Aorta (tissue), 5 donors: ENCODE data around the gene MKKS. TPM values are rescaled to one million over a fixed set of nuclear protein-coding genes. Genes with fewer than 3 reads are reported as not detected.

Experiments
- ATAC-seq: fragments of 200-7000 bp; cut with Tn5 transposase; one replicate; pipeline ENCODE4 v1.9.1; 2022; ENCODE audit warnings: moderate library complexity; ENCODE audit not compliant: low FRiP score
- DNase-seq, 2 donors: peaks; one replicate each; pipeline ENCODE4 v3.0.0-alpha.2; 2020
- H3K27ac ChIP-seq, 2 donors: one replicate each; pipeline ENCODE4 v1.5.1; 2013; ENCODE audit warnings: low read length in 2 of 2, mild to moderate bottlenecking in 2 of 2, moderate library complexity in 2 of 2, control low read depth in 1 of 2, inconsistent platforms in 1 of 2, low read depth in 1 of 2
- H3K27me3 ChIP-seq, 2 donors: one replicate each; pipeline ENCODE4 v1.6.1; 2013; ENCODE audit warnings: control low read depth in 1 of 2, low read length in 1 of 2, mild to moderate bottlenecking in 1 of 2, moderate library complexity in 1 of 2; ENCODE audit not compliant: insufficient read depth in 2 of 2, control insufficient read depth in 1 of 2
- H3K36me3 ChIP-seq, 2 donors: one replicate each; pipeline ENCODE4 v1.6.1; 2013; ENCODE audit warnings: control low read depth in 1 of 2, low read length in 1 of 2, mild to moderate bottlenecking in 1 of 2; ENCODE audit not compliant: insufficient read depth in 2 of 2, control insufficient read depth in 1 of 2
- H3K4me1 ChIP-seq, 2 donors: one replicate each; pipeline ENCODE4 v1.6.1; 2013; ENCODE audit warnings: low read length in 2 of 2, control low read depth in 1 of 2, mild to moderate bottlenecking in 1 of 2, moderate library complexity in 1 of 2; ENCODE audit not compliant: insufficient read depth in 2 of 2, control insufficient read depth in 1 of 2
- H3K4me3 ChIP-seq, 2 donors: one replicate each; pipeline ENCODE4 v1.5.1; 2013; ENCODE audit warnings: low read length in 2 of 2, control low read depth in 1 of 2, mild to moderate bottlenecking in 1 of 2
- H3K9me3 ChIP-seq: one replicate; pipeline ENCODE4 v1.6.1; 2013; ENCODE audit warnings: mild to moderate bottlenecking, low read length; ENCODE audit not compliant: control insufficient read depth
- WGBS, 2 donors: extraction: QIAGEN DNeasy Blood & Tissue Kit; methylation state at CpG; one replicate each; pipeline ENCODE4 v1.1.7; 2013; 5-methylcytosine and 5-hydroxymethylcytosine counted together
- intact Hi-C, 2 donors: fragments of 100-400 bp; cut with DNase I; formaldehyde crosslinking; loops; one replicate each; pipeline versions ENCODE4 v1.14.2 to v1.15.0; 2022
- long read RNA-seq, 2 donors: library from polyadenylated mRNA; unstranded; transcript quantifications; one replicate each; pipeline ENCODE4 v2.0.0, GENCODE V29; 2020 to 2021
- polyA plus RNA-seq, 2 donors: library from polyadenylated mRNA; stranded (reverse); fragments of 200-250 nt; gene quantifications; one replicate each; pipeline ENCODE4 v1.2.3, GENCODE V29; 2013
- total RNA-seq, 2 donors: library from RNA; stranded (reverse); fragmentation: NEBNext Ultra II Directional; extraction: Animal tissue kit (Norgen Biotek cat#: 25700); gene quantifications; one replicate each; pipeline ENCODE4 v1.2.1, GENCODE V29; 2021
- donor health status: healthy with polysubstance abuse.
- donor health status: Bipolar disorder and iron deficiency.
- donor health status: DM: no; HTN: no; CAD: no.
- donor health status: DM: no; HTN: no; CAD: no.
- donor health status: DM: yes; HTN: yes; CAD: no.

MKKS gene
- total RNA-seq (10 to 100 TPM; 12.0 to 15.3 TPM), polyA plus RNA-seq (10 to 100 TPM; 18.5 to 19.4 TPM)
- long read RNA-seq, donor 1, full-length matches to known transcripts, result 83 of 107 reads
- long read RNA-seq, donor 1, partial matches to known transcripts, result 15 of 107 reads
- long read RNA-seq, donor 1, other reads (novel, unspliced or antisense), result 9 of 107 reads
- long read RNA-seq, donor 2, full-length matches to known transcripts, result 10 of 15 reads
- long read RNA-seq, donor 2, partial matches to known transcripts, result 5 of 15 reads
- long read RNA-seq, donor 2, other reads (novel, unspliced or antisense), result 0 of 15 reads

DNA sequence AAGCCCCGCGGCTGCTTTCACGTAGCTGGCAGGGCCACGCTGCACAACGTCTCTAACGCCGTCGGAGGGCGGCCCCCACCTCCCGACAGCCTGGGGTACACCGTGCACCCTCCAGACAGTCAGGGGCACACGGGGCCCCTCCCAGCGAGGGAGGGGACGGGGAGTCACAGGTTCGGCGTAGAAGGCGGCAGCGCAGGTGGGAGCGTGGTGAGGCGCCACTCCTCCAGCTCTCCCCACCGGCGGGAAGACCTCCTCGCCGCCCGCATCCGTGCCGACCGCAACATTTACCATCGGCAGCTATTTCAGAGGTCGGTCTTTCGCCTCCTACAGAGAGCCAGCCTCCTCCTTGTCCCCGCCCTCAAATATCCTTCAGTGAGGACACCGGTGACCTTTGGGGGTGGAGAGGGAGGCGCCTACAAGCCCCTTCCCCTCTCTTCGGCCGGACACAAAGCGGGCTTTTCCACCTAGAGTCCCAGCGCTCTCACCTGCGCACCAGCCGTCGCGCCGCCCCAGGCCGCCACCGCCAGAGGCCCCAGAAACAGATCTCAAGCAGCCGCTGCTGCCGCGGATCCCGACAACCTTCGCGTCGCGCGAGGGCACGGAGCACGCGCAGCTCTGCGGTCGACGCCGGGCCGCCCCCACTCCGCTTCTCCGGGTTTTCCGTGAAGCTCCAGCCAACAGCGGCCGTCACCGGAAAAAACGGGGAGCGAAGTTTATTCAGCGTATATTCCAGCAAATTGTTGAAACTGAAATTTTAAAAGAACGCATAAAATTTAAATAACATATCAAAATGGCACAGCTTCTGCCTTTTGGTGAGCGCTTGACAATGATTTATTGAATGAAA is at the start of gene MKKS:
Gene MKKS, minus strand, starts transcription at position 600 of the 844 bp plus-strand sequence. CDS start 20,708 bp downstream, outside the sequence.
- H3K4me1 ChIP-seq, result no peaks in the 10 kb centered on the region
- intact Hi-C loops, result loop anchor here (2.0 to 10.0 kb wide), 3 partner anchors 215 to 1111 kb away; partner anchors contain the start of gene SNAP25 (in 1 of the 2)
- peak within 1 kb of the TSS; percentile 69 to 92 for H3K4me3 ChIP-seq
- no peaks in the 10 kb centered on the region for H3K27me3 ChIP-seq
- ATAC-seq (peak; percentile 96), DNase-seq (peak; percentile 96 to 98)
- no peaks in the 10 kb centered on the region for H3K36me3 ChIP-seq
- peak within 1 kb of the TSS; percentile 72 to 87 for H3K27ac ChIP-seq
- WGBS, 2 donors, result 0% methylated on average over 61 to 73 of the region's 73 CpGs
- H3K9me3 ChIP-seq, result no peaks in the 10 kb centered on the region

DNA sequence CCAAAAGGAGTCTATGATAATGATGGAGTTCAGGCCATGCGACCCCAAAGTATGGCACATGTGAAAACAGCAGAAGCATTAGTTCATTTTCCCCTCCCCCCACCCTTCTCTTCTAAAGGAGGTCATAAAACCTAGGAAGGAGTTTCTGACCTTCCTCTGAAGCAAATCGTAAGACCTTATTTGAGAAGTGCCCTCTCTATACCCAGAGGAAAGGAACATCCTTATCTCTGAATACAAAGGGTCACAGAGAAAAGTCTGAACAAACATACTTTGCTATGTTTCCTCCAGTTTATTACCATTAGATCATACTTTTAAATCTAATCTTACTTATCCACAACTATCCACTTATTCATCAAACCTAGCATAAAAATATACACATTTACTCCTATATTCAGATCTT is 49.7 kb upstream of the MKKS start:
- DNase-seq (no peak), ATAC-seq (no peak)
- H3K9me3 ChIP-seq, result no peaks in the 10 kb centered on the region
- H3K27me3 ChIP-seq, result no peaks in the 10 kb centered on the region
- H3K27ac ChIP-seq, result no peak overlapping the region
- H3K4me3 ChIP-seq, result no peak overlapping the region
- intact Hi-C loops, result no loop called here
- 96 to 98% methylated on average over 2 of the region's 2 CpGs for WGBS, 2 donors
- H3K4me1 ChIP-seq, result no peaks in the 10 kb centered on the region
- no peaks in the 10 kb centered on the region for H3K36me3 ChIP-seq

DNA sequence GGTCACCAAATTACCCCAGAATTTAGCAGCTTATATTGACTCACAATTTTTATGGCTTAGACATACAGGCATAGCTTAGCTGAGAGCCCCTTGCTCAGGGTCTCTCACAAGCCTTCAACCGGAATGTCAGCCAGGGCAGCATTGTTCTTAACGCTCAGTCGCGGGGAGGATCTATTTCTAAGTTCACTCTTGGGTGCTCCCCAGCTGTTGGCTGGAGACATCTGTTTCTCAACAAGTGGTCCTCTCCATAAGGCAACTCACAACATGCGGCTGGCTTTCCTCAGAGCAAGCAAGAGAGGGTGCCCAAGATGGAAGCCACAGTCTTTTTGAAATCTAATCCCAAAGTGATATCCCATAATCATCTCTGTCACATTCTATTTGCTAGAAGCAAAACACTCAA is 47.7 kb upstream of the MKKS start:
- Histone ChIP-seq H3K9me3 (no peaks in the 10 kb centered on the region), H3K4me3 (no peak overlapping the region), H3K27ac (no peak overlapping the region), H3K27me3 (no peaks in the 10 kb centered on the region), H3K4me1 (no peaks in the 10 kb centered on the region), H3K36me3 (no peaks in the 10 kb centered on the region)
- WGBS, 2 donors, result 77 to 83% methylated on average over 5 of the region's 5 CpGs
- ATAC-seq (no peak), DNase-seq (no peak)
- intact Hi-C loops, result no loop called here

- Histone ChIP-seq H3K36me3 (no peaks in the 10 kb centered on the region), H3K4me1 (peaks cover 0 to 1% of the 10 kb centered on the region in 2 donors), H3K27me3 (no peaks in the 10 kb centered on the region), H3K27ac (no peak overlapping the region), H3K9me3 (no peaks in the 10 kb centered on the region), H3K4me3 (no peak overlapping the region)
- ATAC-seq (no peak), DNase-seq (no peak)
- WGBS, 2 donors, result 90 to 94% methylated on average over 4 of the region's 4 CpGs
- intact Hi-C loops, result no loop called here
Observed at GRCh38 chr20:10478930-10479329, 44.9 kb upstream of the MKKS start.

DNA sequence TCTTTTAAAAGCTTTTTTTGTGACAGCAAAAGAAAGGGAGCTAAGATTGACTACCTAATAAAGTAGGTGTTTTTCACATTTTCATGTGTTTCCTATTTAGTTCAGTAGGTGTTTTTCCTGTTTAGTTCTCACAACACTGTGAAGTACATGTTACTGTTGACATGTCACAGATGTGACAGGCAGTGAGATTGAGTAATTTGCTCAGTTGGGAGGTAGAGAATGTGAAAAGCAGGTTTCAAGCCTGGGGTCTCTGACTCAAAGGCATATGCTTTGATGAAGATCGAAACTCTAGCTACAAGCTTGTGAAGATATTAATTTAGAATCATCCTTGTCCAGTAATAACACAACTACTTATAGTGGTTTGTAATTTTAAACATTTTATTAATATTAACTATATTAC is 44.2 kb upstream of the MKKS start:
- Histone ChIP-seq H3K4me3 (no peak overlapping the region), H3K9me3 (no peaks in the 10 kb centered on the region), H3K36me3 (no peaks in the 10 kb centered on the region), H3K4me1 (peaks cover 0 to 1% of the 10 kb centered on the region in 2 donors), H3K27ac (no peak overlapping the region), H3K27me3 (no peaks in the 10 kb centered on the region)
- no peak for ATAC-seq
- DNase-seq, result no peak
- WGBS, 2 donors, result 100% methylated on average over 1 of the region's 1 CpG
- intact Hi-C loops, result no loop called here

GRCh38 chr20:10476319-10476724 is 42.3 kb upstream of the MKKS start:
- no peak overlapping the region for H3K4me3 ChIP-seq
- H3K27ac ChIP-seq, result no peak overlapping the region
- intact Hi-C loops, result no loop called here
- 91% methylated on average over 3 of the region's 3 CpGs for WGBS, 2 donors
- DNase-seq, result no peak
- H3K9me3 ChIP-seq, result peaks cover 2% of the 10 kb centered on the region
- peaks cover 0 to 1% of the 10 kb centered on the region in 2 donors for H3K4me1 ChIP-seq
- no peaks in the 10 kb centered on the region for H3K27me3 ChIP-seq
- no peak for ATAC-seq
- no peaks in the 10 kb centered on the region for H3K36me3 ChIP-seq

- no peaks in the 10 kb centered on the region for H3K27me3 ChIP-seq
- peaks cover 0 to 1% of the 10 kb centered on the region in 2 donors for H3K4me1 ChIP-seq
- 84 to 92% methylated on average over 2 of the region's 2 CpGs for WGBS, 2 donors
- ATAC-seq (no peak), DNase-seq (no peak)
- H3K9me3 ChIP-seq, result peaks cover 2% of the 10 kb centered on the region
- H3K4me3 ChIP-seq, result no peak overlapping the region
- H3K27ac ChIP-seq, result no peak overlapping the region
- no peaks in the 10 kb centered on the region for H3K36me3 ChIP-seq
- intact Hi-C loops, result no loop called here
Observed at GRCh38 chr20:10475225-10475624, 41.2 kb upstream of the MKKS start.

- ATAC-seq (peak; percentile 75), DNase-seq (peak in 1 of 2 donors; percentile 65)
- Histone ChIP-seq H3K4me1 (peaks cover 0 to 1% of the 10 kb centered on the region in 2 donors), H3K36me3 (no peaks in the 10 kb centered on the region), H3K9me3 (peaks cover 2% of the 10 kb centered on the region), H3K27ac (no peak overlapping the region), H3K27me3 (no peaks in the 10 kb centered on the region), H3K4me3 (no peak overlapping the region)
- intact Hi-C loops, result no loop called here
- WGBS, 2 donors, result 62 to 71% methylated on average over 11 of the region's 11 CpGs
Observed at GRCh38 chr20:10474606-10475184, 40.7 kb upstream of the MKKS start.
